Stimulated activated naive CD4-positive, alpha-beta T cell treated with Interleukin-2 at 50 U/mL for 16 hours (primary cell): Measurements from ENCODE around the gene PIK3C2A.

Source experiments
- DNase-seq: peaks from one replicate; lab custom pipeline; 2025; lab: John Stamatoyannopoulos, UW

PIK3C2A gene

GRCh38 chr11:17211286-17211685 lies 3.5 kb upstream of the PIK3C2A start:
- no peak for DNase-seq

GRCh38 chr11:17209939-17210245 lies 2.1 kb upstream of the PIK3C2A start:
- no peak for DNase-seq

- DNase-seq: no peak
Measured at GRCh38 chr11:17208257-17208999, 642 bp upstream of the PIK3C2A start.

GRCh38 chr11:17206463-17206862 lies 1.3 kb downstream of the PIK3C2A start:
- DNase-seq: no peak

GRCh38 chr11:17197431-17197898 lies 10.3 kb downstream of the PIK3C2A start:
- DNase-seq: no peak

GRCh38 chr11:17188675-17189074 lies 19.1 kb downstream of the PIK3C2A start:
- no peak for DNase-seq

GRCh38 chr11:17186932-17187692 lies 20.7 kb downstream of the PIK3C2A start:
- DNase-seq: no peak

- no peak for DNase-seq
Measured at GRCh38 chr11:17185938-17186337, 21.8 kb downstream of the PIK3C2A start.

GRCh38 chr11:17184882-17185587 lies 22.8 kb downstream of the PIK3C2A start:
- no peak for DNase-seq

- no peak for DNase-seq
Measured at GRCh38 chr11:17183836-17184235, 23.9 kb downstream of the PIK3C2A start.

- DNase-seq: no peak
Measured at GRCh38 chr11:17179970-17180369, 27.8 kb downstream of the PIK3C2A start.

- DNase-seq: no peak
Measured at GRCh38 chr11:17173332-17173731, 34.5 kb downstream of the PIK3C2A start.

- no peak for DNase-seq
Measured at GRCh38 chr11:17171916-17172315, 35.9 kb downstream of the PIK3C2A start.

- no peak for DNase-seq
Measured at GRCh38 chr11:17171343-17171742, 36.4 kb downstream of the PIK3C2A start.

GRCh38 chr11:17169876-17170275 lies 37.9 kb downstream of the PIK3C2A start:
- DNase-seq: no peak

- no peak for DNase-seq
Measured at GRCh38 chr11:17165247-17165890, 42.4 kb downstream of the PIK3C2A start.

- DNase-seq: no peak
Measured at GRCh38 chr11:17164361-17165246, 43.2 kb downstream of the PIK3C2A start.

- no peak for DNase-seq
Measured at GRCh38 chr11:17163736-17164135, 44.0 kb downstream of the PIK3C2A start.

GRCh38 chr11:17163291-17163690 lies 44.5 kb downstream of the PIK3C2A start:
- DNase-seq: no peak

GRCh38 chr11:17162376-17162775 lies 45.4 kb downstream of the PIK3C2A start:
- DNase-seq: no peak

- no peak for DNase-seq
Measured at GRCh38 chr11:17161515-17161914, 46.3 kb downstream of the PIK3C2A start.
